Glutamatergic neuron (in vitro differentiated cells): ENCODE data around the gene CMKLR1. TPM values are rescaled to one million over a fixed set of nuclear protein-coding genes. Genes with fewer than 3 reads are reported as not detected.

Experiments
- DNase-seq: peaks from one replicate; pipeline ENCODE4 v3.0.0; 2022
- H3K27ac Mint-ChIP-seq: one replicate; pipeline ENCODE4 v1.8.0; 2020; ENCODE audit warnings: mild to moderate bottlenecking, mixed read lengths, inconsistent platforms; ENCODE audit not compliant: unreplicated experiment
- H3K27me3 Mint-ChIP-seq: one replicate; pipeline ENCODE4 v1.8.0; 2020; ENCODE audit warnings: mild to moderate bottlenecking, moderate library complexity, mixed read lengths, inconsistent platforms; ENCODE audit not compliant: unreplicated experiment
- H3K36me3 Mint-ChIP-seq: one replicate; pipeline ENCODE4 v1.8.0; 2020; ENCODE audit warnings: mild to moderate bottlenecking, mixed read lengths, inconsistent platforms; ENCODE audit not compliant: unreplicated experiment
- H3K4me1 Mint-ChIP-seq: one replicate; pipeline ENCODE4 v1.8.0; 2020; ENCODE audit warnings: mild to moderate bottlenecking, low read depth, mixed read lengths, inconsistent platforms; ENCODE audit not compliant: unreplicated experiment
- H3K4me3 Mint-ChIP-seq: one replicate; pipeline ENCODE4 v1.8.0; 2020; ENCODE audit warnings: mild to moderate bottlenecking, mixed read lengths, inconsistent platforms; ENCODE audit not compliant: unreplicated experiment
- H3K9me3 Mint-ChIP-seq: one replicate; pipeline ENCODE4 v1.8.0; 2020; ENCODE audit warnings: mild to moderate bottlenecking, moderate library complexity, mixed read lengths, inconsistent platforms; ENCODE audit not compliant: unreplicated experiment
- total RNA-seq: library from RNA; stranded (reverse); fragmentation: NEBNext Ultra II Directional; extraction: Animal tissue kit (Norgen Biotek cat#: 25700); gene quantifications from one replicate; pipeline ENCODE4 v1.2.1, GENCODE V29; 2021; ENCODE audit not compliant: unreplicated experiment
- TF ChIP-seq, protein P1 (sequence below): fragments of 200-600 bp; sonication (generic); IDR thresholded peaks from one replicate; pipeline ENCODE4 v1.5.0; 2021; ENCODE audit not compliant: partially characterized antibody, unreplicated experiment

The CMKLR1 gene
- total RNA-seq, 1 donor from 2014 or later: not detected

DNA sequence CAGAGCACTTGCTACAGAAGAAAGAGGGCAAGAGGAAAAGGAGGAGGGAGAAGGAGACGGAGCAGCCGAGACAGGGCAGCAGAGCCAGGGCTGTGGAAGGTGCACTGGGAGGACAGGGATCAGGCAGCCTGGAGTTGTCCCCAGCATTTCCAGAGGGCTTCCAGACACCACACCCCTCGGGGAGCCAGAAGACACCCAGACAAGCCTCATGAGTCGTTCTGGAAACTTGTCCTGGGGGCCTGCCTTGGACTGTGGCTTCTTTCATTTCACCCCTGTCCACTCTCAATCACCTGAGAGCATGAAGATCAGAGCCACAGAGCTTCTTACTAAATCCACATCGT is 14.1 kb downstream of the CMKLR1 start:
- no peaks in the 10 kb centered on the region for H3K9me3 Mint-ChIP-seq
- H3K27me3 Mint-ChIP-seq: peaks cover 7% of the 10 kb centered on the region
- no peak overlapping the region for H3K4me3 Mint-ChIP-seq

DNA sequence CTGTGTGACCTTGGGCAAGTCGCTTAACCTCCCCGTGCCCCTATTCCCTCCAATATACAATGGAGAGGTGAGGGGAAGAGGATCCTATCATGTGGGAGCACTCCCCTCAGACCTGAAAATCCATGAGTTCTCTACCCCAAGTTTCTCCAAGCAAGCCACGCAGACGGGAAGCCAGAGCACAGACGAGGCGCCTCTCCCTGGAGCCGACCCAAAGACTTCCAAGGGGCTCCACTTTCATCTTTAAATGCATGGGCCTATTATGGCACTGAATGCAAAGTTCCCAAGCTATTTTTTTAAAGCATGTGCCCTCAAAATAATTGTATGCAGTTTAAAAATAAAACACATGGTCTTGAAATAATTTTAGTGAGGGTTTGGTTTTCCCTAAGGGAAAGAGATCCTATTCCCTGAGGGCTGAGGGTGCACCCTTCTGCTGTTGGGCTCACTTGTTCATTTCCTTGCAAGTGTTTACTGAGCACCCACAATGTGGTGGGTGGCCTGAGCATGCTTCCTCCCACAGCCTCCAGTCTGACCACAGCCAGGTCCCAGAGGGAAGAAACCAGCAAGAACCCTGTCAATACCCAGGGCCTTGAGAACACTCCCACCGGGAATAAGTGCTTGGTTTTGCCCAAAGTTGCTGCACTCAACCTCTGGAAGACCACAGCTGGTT is 14.6 kb downstream of the CMKLR1 start:
- Mint-ChIP-seq H3K4me3 (no peak overlapping the region), H3K27ac (no peak overlapping the region)

More for the DNA sequence above, 14.1 kb downstream of the CMKLR1 start:
- TF ChIP-seq, protein P1, sequence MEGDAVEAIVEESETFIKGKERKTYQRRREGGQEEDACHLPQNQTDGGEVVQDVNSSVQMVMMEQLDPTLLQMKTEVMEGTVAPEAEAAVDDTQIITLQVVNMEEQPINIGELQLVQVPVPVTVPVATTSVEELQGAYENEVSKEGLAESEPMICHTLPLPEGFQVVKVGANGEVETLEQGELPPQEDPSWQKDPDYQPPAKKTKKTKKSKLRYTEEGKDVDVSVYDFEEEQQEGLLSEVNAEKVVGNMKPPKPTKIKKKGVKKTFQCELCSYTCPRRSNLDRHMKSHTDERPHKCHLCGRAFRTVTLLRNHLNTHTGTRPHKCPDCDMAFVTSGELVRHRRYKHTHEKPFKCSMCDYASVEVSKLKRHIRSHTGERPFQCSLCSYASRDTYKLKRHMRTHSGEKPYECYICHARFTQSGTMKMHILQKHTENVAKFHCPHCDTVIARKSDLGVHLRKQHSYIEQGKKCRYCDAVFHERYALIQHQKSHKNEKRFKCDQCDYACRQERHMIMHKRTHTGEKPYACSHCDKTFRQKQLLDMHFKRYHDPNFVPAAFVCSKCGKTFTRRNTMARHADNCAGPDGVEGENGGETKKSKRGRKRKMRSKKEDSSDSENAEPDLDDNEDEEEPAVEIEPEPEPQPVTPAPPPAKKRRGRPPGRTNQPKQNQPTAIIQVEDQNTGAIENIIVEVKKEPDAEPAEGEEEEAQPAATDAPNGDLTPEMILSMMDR: no peak
- no peaks in the 10 kb centered on the region for H3K36me3 Mint-ChIP-seq
- DNase-seq: no peak
- H3K4me1 Mint-ChIP-seq: peaks cover 19% of the 10 kb centered on the region
- H3K27ac Mint-ChIP-seq: no peak overlapping the region

DNA sequence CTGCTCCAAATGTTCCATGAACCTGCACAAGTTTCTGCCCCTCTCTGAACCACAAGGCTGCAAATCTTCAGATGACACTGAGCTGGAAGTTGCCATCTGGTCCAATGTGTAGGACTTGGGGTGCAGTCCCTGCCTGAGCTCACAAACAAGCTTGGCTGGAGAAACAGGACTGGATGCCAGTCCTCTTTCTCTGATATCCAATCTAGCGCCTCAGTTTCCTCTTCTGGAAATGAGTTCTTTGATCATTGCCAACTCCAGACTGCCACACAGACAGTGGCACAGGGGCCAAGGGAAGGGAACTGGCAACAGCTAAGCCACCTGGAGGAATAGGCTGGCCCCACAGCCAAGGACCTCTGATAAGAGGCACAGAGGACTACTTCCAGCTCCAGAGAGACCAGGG is 15.5 kb downstream of the CMKLR1 start:
- Mint-ChIP-seq H3K9me3 (no peaks in the 10 kb centered on the region), H3K36me3 (no peaks in the 10 kb centered on the region), H3K4me3 (no peak overlapping the region), H3K4me1 (peaks cover 16% of the 10 kb centered on the region), H3K27ac (no peak overlapping the region), H3K27me3 (peaks cover 6% of the 10 kb centered on the region)
- DNase-seq: no peak
- TF ChIP-seq, protein P1: no peak

More for the DNA sequence above, 14.6 kb downstream of the CMKLR1 start:
- TF ChIP-seq, protein P1: no peak
- DNase-seq: no peak
- Mint-ChIP-seq H3K36me3 (no peaks in the 10 kb centered on the region), H3K27me3 (peaks cover 7% of the 10 kb centered on the region), H3K9me3 (no peaks in the 10 kb centered on the region), H3K4me1 (peaks cover 19% of the 10 kb centered on the region)

DNA sequence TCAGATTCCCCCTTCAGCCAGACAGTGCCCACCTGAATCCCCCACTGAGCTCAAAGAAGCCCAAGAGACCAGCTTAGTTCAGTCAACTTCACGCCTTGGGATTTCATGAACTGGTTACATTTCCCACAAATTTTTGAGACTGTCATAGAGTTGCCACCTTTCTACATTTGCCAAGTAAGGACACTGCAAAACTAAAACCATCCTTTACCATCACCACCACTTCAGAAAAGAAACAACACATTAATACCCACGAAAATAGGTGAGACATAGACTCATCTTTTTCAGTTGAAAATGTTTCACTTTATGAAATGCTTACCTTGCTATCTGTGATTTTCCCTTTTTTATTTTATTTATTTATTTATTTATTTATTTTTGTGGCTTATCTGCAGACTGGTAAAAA is 16.1 kb downstream of the CMKLR1 start:
- DNase-seq: no peak
- Mint-ChIP-seq H3K9me3 (no peaks in the 10 kb centered on the region), H3K36me3 (no peaks in the 10 kb centered on the region), H3K4me1 (peaks cover 14% of the 10 kb centered on the region), H3K27ac (no peak overlapping the region), H3K27me3 (peaks cover 5% of the 10 kb centered on the region), H3K4me3 (no peak overlapping the region)
- TF ChIP-seq, protein P1: no peak

DNA sequence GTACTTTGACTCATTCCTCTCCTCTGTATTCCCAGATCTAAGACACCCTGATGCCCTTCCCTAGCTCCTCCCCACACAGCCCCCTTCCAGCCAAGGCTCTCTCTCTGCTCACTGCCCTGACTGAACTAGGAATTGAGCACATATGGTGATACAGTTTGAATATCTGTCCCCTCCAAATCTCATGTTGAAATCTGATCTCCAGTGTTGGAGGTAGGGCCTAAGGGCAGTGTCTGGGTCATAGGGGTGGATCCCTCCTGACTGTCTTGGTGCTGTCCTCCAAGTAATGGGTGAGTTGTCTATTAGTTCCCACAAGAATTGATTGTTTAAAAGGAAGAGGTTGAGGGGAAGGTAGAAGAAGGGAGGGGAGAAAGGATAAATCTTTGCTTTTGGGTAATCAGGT is 17.4 kb downstream of the CMKLR1 start:
- Mint-ChIP-seq H3K36me3 (no peaks in the 10 kb centered on the region), H3K9me3 (no peaks in the 10 kb centered on the region), H3K27ac (peak overlapping the region; percentile 3), H3K27me3 (peaks cover 3% of the 10 kb centered on the region), H3K4me1 (peaks cover 13% of the 10 kb centered on the region), H3K4me3 (no peak overlapping the region)
- DNase-seq: no peak
- TF ChIP-seq, protein P1: no peak
